ENCODE data around the gene IDS.
"Not testable (repeated sequence)": the region's sequence is repeated elsewhere in the genome, so short reads cannot be mapped to it uniquely, and the experiment has no call there.

IDS gene

GRCh38 chrX:149504915-149505651 is at the start of gene IDS:
TSS of gene IDS (minus strand) at chrX:149505306. CDS start at chrX:149505137, 169 bp downstream.
- intact Hi-C loops (cut with DNase I): no loop called here
- peak; percentile 72 to 99 (median 89) for DNase-seq

- DNase-seq; intact Hi-C loops (cut with DNase I): not testable (repeated sequence)
Observed at GRCh38 chrX:149551939-149552248, 46.8 kb upstream of the IDS start.

DNA sequence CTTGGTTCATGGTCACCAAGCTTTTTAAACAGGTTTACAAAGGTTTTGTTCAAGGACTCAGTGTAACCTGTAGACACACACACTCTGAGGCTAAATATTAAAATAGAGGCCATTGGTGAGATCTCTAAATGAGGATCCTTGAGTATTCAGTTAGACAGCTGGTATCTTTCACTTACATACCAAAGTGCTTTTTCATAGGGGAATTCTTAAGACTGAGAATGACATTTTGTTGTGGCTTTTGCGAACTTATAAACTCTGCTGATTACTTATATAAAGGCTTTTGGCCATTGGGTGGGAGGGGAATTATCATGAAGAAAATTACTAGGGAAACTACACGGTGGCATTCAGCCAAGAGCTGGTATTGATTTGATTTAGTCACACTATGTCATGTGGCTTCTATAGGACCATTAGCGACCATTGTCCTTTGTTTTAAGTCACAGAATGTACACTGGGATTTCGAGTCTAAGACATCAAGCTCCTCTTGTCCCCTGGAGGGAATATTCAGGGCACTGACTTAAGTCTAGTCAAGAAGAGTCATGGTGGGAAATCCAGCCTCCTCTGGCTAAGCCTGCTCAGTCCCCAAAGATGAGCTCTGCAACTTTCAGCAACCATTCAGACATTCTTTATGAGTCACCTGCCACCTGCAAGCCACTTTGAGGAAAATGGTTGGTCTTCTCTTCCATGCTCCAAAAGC is 46.3 kb upstream of the IDS start:
- DNase-seq; intact Hi-C loops (cut with DNase I): not testable (repeated sequence)

- intact Hi-C loops (cut with DNase I); DNase-seq: not testable (repeated sequence)
Observed at GRCh38 chrX:149550454-149550853, 45.3 kb upstream of the IDS start.

DNA sequence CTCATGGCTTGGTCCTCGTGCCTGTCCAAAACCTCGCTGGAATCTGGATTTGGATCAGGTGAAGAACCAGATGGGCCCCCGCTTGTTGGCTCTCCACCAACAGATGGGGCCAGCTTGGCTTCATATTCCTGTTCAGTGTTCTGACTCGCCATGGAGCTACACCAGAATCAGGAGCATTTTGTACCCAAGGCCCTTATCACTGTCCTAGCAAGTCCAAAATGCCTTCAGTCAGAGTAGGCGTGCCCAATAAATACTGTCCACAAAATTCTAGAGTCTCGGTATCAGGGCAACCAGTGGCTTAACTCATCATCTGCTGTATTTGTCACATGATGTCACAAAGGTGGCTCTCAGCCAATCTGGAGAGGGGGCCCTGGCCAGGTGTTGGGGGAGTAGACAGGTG is 44.6 kb upstream of the IDS start, which contains the start of gene HSFX3:
Gene HSFX3 (minus strand): TSS at position 224 of the 400 bp plus-strand sequence. CDS start 72 bp downstream, at position 152.
- intact Hi-C loops (cut with DNase I); DNase-seq: not testable (repeated sequence)

GRCh38 chrX:149547782-149548181 is 42.7 kb upstream of the IDS start:
- DNase-seq; intact Hi-C loops (cut with DNase I): not testable (repeated sequence)

DNA sequence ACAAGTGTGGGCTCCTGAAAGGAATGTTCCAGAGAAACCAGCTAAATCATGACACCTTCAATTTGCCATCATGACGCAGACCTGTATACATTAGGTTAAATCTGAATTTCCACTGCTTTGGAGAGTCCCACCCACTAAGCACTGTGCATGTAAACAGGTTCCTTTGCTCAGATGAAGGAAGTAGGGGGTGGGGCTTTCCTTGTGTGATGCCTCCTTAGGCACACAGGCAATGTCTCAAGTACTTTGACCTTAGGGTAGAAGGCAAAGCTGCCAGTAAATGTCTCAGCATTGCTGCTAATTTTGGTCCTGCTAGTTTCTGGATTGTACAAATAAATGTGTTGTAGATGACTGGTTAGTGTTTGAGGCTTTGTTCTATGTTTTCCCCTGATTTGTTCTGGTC is 41.9 kb upstream of the IDS start:
- intact Hi-C loops (cut with DNase I); DNase-seq: not testable (repeated sequence)

- DNase-seq: peak in 4 of 10 donors; percentile 6 to 72 (median 38)
- intact Hi-C loops (cut with DNase I): not testable (repeated sequence)
Observed at GRCh38 chrX:149545545-149546543, 40.7 kb upstream of the IDS start.

- DNase-seq: no peak
- intact Hi-C loops (cut with DNase I): no loop called here
Observed at GRCh38 chrX:149541521-149542047, 36.5 kb upstream of the IDS start.

GRCh38 chrX:149540621-149541520 is 35.8 kb upstream of the IDS start, which contains the start of gene EOLA1:
TSS of gene EOLA1 (plus strand) at chrX:149541012. CDS start at chrX:149545631, 4,619 bp downstream.
- peak; percentile 57 to 98 (median 82) for DNase-seq
- intact Hi-C loops (cut with DNase I): no loop called here

DNA sequence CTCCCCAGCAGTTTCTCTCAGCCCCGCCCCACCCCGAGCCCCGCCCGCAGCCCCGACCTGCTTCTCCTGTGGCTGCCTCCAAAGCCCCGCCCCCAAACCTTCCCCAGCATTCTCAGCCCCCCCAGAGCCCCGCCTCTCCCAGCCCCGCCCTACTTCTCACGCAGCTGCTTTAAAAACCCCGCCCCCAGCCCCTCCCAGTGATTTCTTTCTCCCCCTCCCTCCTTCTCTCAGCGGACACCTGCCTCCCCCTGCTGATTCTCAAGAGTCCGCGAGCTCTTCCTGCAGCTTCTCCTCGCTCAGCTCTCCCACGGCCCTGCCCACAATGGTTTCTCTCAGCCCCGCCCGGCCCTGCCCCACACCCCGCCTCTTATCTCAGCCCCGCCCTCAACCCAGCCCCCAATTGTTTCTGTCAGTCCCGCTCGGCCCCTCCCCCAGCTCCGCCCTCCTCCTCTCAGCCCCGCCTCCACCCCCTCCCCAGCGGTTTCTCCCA is 35.1 kb upstream of the IDS start:
- peak; percentile 78 to 97 (median 86) for DNase-seq
- intact Hi-C loops (cut with DNase I): no loop called here

DNA sequence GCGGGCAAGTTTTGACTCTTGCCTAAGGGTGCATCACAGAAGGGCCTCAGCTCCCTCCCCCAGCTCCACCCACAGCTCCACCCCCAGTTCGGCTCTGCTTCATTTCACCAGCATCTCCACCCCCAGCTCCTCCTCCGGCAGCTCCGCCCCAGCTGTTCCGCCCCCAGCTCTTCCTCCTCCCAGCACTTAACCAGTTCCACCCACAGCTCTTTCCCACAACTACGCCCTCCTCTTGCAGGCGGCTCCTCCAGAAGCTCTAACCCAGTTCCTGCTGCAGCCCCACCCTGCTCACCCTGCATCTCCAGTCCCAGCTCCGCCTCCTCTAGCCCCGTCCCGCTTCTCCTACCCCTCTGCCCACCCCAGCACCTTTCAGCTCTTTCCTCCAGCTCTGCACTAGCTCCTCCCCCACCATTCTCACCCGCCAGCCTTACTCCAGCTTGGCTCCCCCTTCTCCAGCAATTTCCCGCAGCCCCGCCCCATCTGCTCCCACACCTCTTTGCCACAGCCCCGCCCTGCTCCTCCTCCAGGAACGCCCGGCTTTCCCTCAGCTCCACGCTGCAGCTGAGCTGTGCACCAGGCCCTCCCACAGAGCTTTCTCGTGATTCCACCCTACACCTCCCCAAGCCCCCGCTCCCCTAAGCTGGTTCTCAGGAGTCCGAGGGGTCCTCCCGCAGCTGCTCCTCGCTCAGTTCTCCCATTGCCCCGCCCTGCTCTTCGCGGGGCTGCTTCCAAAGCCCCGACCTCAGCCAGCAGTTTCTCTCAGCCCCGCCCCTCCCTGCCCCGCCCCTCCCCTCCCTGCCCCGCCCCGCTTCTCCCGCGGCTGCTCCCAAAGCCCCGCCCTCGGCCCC is 34.4 kb upstream of the IDS start:
- peak; percentile 62 to 97 (median 74) for DNase-seq
- intact Hi-C loops (cut with DNase I): loop anchor here (10.0 kb wide), 1 partner anchor 395 kb away; the partner anchor contains the start of gene EOLA2

DNA sequence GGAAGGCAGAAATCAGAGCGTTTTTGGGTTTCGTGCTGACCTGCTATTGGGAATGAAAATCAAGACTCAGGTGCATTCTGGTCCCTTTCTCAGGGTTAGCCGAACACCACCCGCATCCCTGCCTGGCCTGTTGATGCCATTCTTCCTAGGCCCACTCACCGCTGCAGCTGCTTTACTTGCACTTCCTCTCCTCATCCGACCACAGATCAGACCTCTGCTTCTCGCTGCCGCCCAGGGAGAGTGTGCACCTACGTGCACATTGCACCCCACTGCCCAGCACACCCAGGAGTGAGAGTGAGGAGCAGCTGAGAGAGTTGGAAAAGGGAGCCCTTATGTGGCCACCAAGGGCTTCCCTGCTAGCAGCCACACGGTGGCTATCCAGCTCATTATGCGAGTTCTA is 32.4 kb upstream of the IDS start:
- DNase-seq: not testable (repeated sequence)
- intact Hi-C loops (cut with DNase I): loop anchor here (10.0 kb wide), 1 partner anchor 397 kb away; the partner anchor contains the start of gene EOLA2

GRCh38 chrX:149534926-149535602 is 30.0 kb upstream of the IDS start:
- intact Hi-C loops (cut with DNase I): loop anchor here (10.0 kb wide), 1 partner anchor 400 kb away; the partner anchor contains the start of gene EOLA2
- DNase-seq: not testable (repeated sequence)

DNA sequence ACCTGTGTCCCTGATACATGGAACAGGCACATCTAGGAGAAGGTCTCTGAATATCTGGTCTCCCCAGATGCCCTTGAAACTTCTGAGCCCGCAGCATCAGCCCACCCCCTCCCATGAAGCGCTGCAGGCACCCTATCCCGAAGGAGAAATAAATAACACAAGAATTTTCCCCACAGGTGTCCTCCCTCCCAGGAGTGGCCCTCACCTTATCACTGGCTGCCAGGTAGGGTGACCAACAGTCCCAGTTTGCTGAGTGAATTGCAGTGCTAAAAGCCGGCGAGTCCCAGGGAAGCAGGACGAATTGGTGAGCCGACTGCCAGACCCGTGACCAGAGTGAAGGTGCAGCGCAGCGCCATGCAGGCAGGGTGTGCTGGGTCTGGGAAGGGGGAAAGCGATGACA is 28.9 kb upstream of the IDS start:
- not testable (repeated sequence) for DNase-seq
- intact Hi-C loops (cut with DNase I): loop anchor here (10.0 kb wide), 1 partner anchor 401 kb away; the partner anchor contains the start of gene EOLA2

DNA sequence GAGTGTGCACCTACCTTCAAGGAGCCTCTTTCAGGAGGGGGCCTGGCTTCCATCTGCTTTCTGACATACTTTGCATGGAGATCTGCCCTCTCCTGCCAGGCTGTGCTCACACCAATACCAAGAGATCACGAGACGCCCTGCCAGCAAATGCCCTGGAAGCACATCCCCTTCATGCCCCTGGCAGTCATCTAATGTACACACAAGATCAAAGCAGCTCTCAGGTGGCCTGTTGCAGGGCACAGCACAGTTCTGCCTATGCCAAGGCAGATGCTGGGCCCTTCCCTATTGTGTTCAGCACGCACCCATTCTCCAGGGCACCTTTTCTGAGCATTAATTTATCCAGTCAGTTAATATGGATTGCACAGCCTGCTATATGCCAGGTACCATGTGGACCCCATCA is 27.8 kb upstream of the IDS start:
- intact Hi-C loops (cut with DNase I): loop anchor here (10.0 kb wide), 1 partner anchor 402 kb away; the partner anchor contains the start of gene EOLA2
- DNase-seq: not testable (repeated sequence)

- no peak for DNase-seq
- intact Hi-C loops (cut with DNase I): loop anchor here (10.0 kb wide), 1 partner anchor 403 kb away; the partner anchor contains the start of gene EOLA2
Observed at GRCh38 chrX:149531599-149531998, 26.5 kb upstream of the IDS start.

All from posterior cingulate gyrus (tissue), 11 donors.